ENCODE results near the gene ACSL4.

- TF ChIP-seq CTCF (IDR thresholded peaks at IDR 0.05; ENCODE audit: low read depth, low read length) (no peak), MAX (IDR thresholded peaks at IDR 0.05; ENCODE audit: low read depth, low read length) (no peak), POLR2A (IDR thresholded peaks at IDR 0.05; ENCODE audit: extremely low read depth, insufficient read length) (no peak), MYC (IDR thresholded peaks at IDR 0.05; ENCODE audit: low read depth, low read length) (no peak)
Measured at GRCh38 chrX:109600237-109600651, 132.8 kb downstream of the ACSL4 start.

Data from NB4 (cell line).